ENCODE results near the gene TULP4.

Gene TULP4

GRCh38 chr6:158312165-158312564 lies at the start of gene TULP4:
Gene TULP4 (plus strand): TSS chr6:158312465. CDS start chr6:158314017, 1,552 bp downstream.
- POLR2A ChIA-PET: no interaction called here
- CTCF ChIA-PET: no interaction called here
- TF ChIP-seq L3MBTL2 (conservative IDR thresholded peaks at IDR 0.05) (no peak), ZNF384 (IDR thresholded peaks at IDR 0.05) (no peak), FOXM1 (IDR thresholded peaks at IDR 0.05; ENCODE audit: borderline replicate concordance) (no peak), NFRKB (IDR thresholded peaks at IDR 0.05) (no peak), LEF1 (IDR thresholded peaks at IDR 0.05; ENCODE audit: borderline replicate concordance) (no peak), SP1 (IDR thresholded peaks at IDR 0.05) (no peak), FOXK2 (IDR thresholded peaks at IDR 0.05) (no peak), BHLHE40 (IDR thresholded peaks at IDR 0.05; ENCODE audit: borderline replicate concordance) (no peak), FOXA1 (IDR thresholded peaks at IDR 0.05) (no peak), ELF4 (IDR thresholded peaks at IDR 0.05) (no peak), CTBP1 (IDR thresholded peaks at IDR 0.05; ENCODE audit: borderline replicate concordance) (no peak), SUZ12 (IDR thresholded peaks at IDR 0.05) (no peak)
- DNase-seq (ENCODE audit: extremely low spot score): no peak

GRCh38 chr6:158262755-158263154 lies 49.5 kb upstream of the TULP4 start:
- no peak for TF ChIP-seq FOXK2 (IDR thresholded peaks at IDR 0.05)
- no peak for TF ChIP-seq ARNT (IDR thresholded peaks at IDR 0.05)
- no peak for TF ChIP-seq BHLHE40 (IDR thresholded peaks at IDR 0.05; ENCODE audit: borderline replicate concordance)
- TF ChIP-seq NFRKB (IDR thresholded peaks at IDR 0.05): no peak
- TF ChIP-seq TARDBP (IDR thresholded peaks at IDR 0.05): no peak
- TF ChIP-seq ZNF384 (IDR thresholded peaks at IDR 0.05): no peak
- no peak for TF ChIP-seq CTBP1 (IDR thresholded peaks at IDR 0.05; ENCODE audit: borderline replicate concordance)
- TF ChIP-seq FOXM1 (IDR thresholded peaks at IDR 0.05; ENCODE audit: borderline replicate concordance): no peak
- TF ChIP-seq HDGF (IDR thresholded peaks at IDR 0.05; ENCODE audit: borderline replicate concordance): no peak
- no peak for DNase-seq (ENCODE audit: extremely low spot score)
- ChIA-PET CTCF (no interaction called here), POLR2A (no interaction called here)

- DNase-seq (ENCODE audit: extremely low spot score): no peak
- CTCF ChIA-PET: interaction anchor here (0.6 kb wide), 1 partner anchor 31 kb away, joined by 3 read pairs; no protein-coding TSS in a partner anchor
- POLR2A ChIA-PET: no interaction called here
- TF ChIP-seq NFRKB (IDR thresholded peaks at IDR 0.05) (no peak), SP1 (IDR thresholded peaks at IDR 0.05) (no peak), L3MBTL2 (conservative IDR thresholded peaks at IDR 0.05) (no peak), ZNF384 (IDR thresholded peaks at IDR 0.05) (no peak), ELF4 (IDR thresholded peaks at IDR 0.05) (no peak), CTBP1 (IDR thresholded peaks at IDR 0.05; ENCODE audit: borderline replicate concordance) (no peak), BHLHE40 (IDR thresholded peaks at IDR 0.05; ENCODE audit: borderline replicate concordance) (no peak), TARDBP (IDR thresholded peaks at IDR 0.05) (no peak)
Observed at GRCh38 chr6:158264180-158264579, 48.1 kb upstream of the TULP4 start.

GRCh38 chr6:158266131-158266530 lies 46.1 kb upstream of the TULP4 start:
- ChIA-PET CTCF (no interaction called here), POLR2A (no interaction called here)
- TF ChIP-seq FOXA1 (IDR thresholded peaks at IDR 0.05): no peak
- TF ChIP-seq FOXM1 (IDR thresholded peaks at IDR 0.05; ENCODE audit: borderline replicate concordance): no peak
- no peak for TF ChIP-seq LEF1 (IDR thresholded peaks at IDR 0.05; ENCODE audit: borderline replicate concordance)
- no peak for DNase-seq (ENCODE audit: extremely low spot score)

GRCh38 chr6:158268361-158269147 lies 43.7 kb upstream of the TULP4 start:
- ChIA-PET CTCF (no interaction called here), POLR2A (no interaction called here)
- TF ChIP-seq TARDBP (IDR thresholded peaks at IDR 0.05): no peak
- no peak for TF ChIP-seq CTBP1 (IDR thresholded peaks at IDR 0.05; ENCODE audit: borderline replicate concordance)
- no peak for DNase-seq (ENCODE audit: extremely low spot score)

GRCh38 chr6:158269657-158270056 lies 42.6 kb upstream of the TULP4 start:
- POLR2A ChIA-PET: no interaction called here

More at GRCh38 chr6:158269657-158270056, 42.6 kb upstream of the TULP4 start:
- TF ChIP-seq FOXA1 (IDR thresholded peaks at IDR 0.05) (no peak), HDGF (IDR thresholded peaks at IDR 0.05; ENCODE audit: borderline replicate concordance) (no peak), SUZ12 (IDR thresholded peaks at IDR 0.05) (no peak), FOXK2 (IDR thresholded peaks at IDR 0.05) (no peak), ELF4 (IDR thresholded peaks at IDR 0.05) (no peak), BHLHE40 (IDR thresholded peaks at IDR 0.05; ENCODE audit: borderline replicate concordance) (no peak), L3MBTL2 (conservative IDR thresholded peaks at IDR 0.05) (no peak), ARNT (IDR thresholded peaks at IDR 0.05) (no peak), FOXM1 (IDR thresholded peaks at IDR 0.05; ENCODE audit: borderline replicate concordance) (no peak), TARDBP (IDR thresholded peaks at IDR 0.05) (no peak), ZNF384 (IDR thresholded peaks at IDR 0.05) (no peak), CTBP1 (IDR thresholded peaks at IDR 0.05; ENCODE audit: borderline replicate concordance) (no peak), LEF1 (IDR thresholded peaks at IDR 0.05; ENCODE audit: borderline replicate concordance) (no peak), NFRKB (IDR thresholded peaks at IDR 0.05) (no peak), PKNOX1 (IDR thresholded peaks at IDR 0.05) (no peak), SP1 (IDR thresholded peaks at IDR 0.05) (no peak)
- no peak for DNase-seq (ENCODE audit: extremely low spot score)
- CTCF ChIA-PET: interaction anchor here (0.6 kb wide), 1 partner anchor 9 kb away, joined by 4 read pairs; no protein-coding TSS in a partner anchor
